Activated CD4-positive, alpha-beta T cell treated with anti-CD3 and anti-CD28 coated beads for 24 hours (primary cell): ENCODE results near the gene STX16.

Source experiments
- DNase-seq, 2 donors: peaks; one replicate each; pipeline ENCODE4 v3.0.0-alpha.2; 2020; ENCODE audit warnings: low read depth in 2 of 2

The STX16 gene

DNA sequence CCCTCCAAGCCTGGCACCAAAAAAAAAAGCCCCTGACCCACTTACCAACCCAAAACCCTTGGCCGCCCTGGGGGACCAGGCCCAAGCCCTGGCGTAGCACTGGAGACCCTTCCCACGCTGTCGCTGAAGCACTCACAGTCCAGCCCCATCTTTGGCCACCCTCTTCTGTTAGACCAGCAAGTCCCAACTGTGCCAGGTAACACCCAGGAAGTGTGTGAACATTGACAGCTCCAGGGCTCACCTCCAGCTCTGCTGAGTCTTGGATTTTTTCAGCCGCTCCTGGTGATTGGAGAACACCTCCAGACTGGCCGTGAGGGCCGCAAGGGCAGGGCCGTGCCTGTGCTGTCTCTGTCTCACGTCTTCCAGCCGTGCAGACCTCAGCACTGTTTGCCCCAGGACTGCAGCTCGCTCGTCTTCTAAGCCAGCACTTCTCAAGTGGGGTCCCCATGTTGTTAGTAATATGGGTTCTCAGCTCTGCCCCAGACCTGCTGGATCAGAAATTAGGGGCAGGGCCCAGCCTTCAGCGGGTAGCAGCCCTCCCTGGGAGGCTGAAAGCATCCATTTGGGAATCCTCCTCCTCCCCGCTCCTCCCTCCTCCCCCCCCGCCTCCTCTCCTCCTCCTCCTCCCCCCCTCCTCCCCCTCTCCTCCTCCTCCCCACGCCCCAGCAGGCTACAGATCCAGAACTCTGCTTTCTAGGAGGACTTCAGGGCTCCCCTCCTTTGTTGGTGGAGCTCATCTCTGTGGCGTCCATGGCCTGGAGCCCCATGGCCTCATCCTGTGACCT, 59.6 kb downstream of the STX16 start:
- DNase-seq, result no peak

DNA sequence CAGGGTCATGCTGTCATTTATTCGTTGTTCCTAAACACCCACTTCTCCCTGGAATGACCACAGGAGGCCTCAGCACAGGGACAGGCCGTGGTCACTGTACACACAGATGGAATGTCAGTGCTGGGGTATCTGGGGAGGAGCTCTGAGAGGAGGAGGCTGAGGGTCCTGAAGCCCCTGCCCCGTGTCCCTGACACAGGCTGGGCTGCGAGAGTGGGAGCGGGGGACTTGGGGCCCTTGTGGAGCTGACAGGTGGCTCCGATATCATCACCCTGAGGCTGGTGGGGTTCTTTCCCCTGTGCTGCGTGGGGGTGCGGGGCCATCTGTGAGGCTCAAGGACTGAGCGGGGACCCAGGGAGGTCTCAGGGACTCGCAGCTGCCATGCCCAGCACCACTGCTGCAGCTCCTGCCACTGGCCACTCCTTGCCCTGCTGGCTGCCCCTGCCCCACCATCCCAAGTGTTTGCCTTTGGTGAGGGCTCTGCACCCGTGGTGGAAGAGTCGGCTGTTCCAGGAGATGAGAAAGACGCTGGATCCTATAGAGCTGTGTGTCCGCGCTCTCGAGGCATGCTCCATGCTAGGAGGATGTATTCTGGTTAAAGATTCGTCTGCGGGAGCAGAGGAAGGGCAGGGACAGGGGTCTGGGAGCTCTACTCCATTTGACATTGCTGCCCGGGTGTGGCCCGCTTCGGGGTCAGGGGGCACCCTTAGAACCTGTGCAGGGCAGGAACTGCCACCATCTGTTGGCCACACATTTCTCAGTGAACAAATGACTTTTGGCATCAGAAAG, 60.4 kb downstream of the STX16 start:
- no peak for DNase-seq

DNA sequence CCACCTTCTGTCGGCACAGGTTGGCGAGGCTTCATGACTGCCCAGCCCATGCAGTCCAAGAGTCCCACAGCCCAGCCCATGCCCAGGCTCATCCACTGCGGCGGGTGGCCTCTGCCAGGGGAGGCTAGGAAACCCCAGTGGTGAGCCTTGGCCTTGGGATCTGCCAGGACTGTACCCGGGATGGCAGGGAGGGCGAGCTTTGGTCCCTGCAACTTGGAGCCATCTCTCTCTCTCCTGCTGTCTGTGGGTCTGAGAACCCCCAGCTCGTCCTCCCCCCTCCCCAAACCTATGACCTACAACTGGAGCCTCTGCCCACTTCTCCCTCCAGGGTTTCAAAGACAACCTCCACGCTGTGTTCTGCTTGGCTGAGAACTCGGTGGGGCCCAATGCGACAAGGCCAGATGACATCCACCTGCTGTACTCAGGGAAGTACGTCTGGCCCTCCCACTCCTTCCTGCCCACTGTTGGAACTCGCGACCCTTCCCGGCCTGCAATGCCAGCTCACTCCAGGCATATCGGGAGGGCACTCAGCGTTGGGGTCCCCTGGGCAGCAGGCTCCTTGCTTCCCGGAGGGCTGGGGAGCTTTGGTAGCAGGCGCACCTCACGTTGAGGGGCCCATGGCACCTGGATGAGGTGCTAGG, 61.2 kb downstream of the STX16 start:
- DNase-seq, result no peak

DNA sequence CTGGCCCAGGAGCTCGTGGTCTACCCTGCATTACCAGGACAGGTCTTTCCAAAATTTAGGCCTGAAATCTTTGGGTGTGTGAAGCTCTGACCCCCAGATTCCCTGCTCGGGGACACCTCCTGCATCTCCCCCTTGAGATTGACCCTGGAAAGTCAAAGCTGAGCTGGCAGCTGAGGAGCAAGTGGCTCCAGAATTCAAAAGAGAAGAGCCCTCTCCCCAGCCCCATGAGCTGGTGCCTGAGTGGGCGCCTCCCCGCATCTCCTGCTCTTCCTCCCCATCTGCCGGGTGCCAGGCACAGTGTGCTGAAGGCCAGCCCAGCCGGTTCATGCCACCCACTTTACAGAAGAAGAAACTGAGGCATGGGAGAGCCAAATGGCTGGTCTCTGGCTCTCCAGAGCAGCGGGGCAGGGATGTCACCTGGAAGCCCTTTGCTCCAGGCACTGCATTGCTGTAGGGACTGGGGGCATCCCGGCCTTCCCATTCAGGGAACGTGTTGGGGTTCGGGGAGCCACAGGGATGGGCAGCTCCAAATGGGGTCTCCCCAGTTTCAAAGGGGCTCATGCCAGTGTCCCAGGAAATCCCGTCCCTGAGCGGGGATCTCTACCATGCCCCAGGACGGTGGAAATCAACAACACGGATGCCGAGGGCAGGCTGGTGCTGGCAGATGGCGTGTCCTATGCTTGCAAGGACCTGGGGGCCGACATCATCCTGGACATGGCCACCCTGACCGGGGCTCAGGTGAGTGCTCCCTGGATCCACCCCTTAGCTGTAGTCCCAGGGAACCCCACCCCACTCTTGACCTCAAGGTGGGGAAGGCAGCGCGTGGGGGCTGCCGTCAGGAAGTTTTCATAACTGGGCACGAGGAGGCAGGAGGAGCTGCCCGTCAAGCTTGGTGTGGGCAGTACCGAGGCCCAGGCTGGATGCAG, 62.0 kb downstream of the STX16 start:
- no peak for DNase-seq

DNA sequence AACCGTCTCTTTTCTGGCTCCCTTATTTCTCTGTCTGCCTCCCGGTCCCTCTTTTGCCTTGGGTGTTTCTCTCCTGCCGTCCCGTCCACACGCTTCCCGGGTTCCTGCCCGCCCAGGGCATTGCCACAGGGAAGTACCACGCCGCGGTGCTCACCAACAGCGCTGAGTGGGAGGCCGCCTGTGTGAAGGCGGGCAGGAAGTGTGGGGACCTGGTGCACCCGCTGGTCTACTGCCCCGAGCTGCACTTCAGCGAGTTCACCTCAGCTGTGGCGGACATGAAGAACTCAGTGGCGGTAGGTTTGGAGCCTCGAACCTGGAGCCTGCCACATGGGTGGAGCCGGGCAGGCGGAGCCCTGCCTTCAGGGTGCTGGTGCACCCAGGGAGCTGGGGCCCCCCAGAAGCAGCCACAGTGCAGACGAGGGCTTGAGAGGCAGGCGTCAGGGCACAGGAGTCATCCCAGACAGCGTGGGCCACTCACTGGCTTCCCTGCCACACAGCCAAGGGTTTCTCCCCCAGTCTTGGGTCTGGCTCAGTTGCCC, 62.8 kb downstream of the STX16 start:
- no peak for DNase-seq

DNA sequence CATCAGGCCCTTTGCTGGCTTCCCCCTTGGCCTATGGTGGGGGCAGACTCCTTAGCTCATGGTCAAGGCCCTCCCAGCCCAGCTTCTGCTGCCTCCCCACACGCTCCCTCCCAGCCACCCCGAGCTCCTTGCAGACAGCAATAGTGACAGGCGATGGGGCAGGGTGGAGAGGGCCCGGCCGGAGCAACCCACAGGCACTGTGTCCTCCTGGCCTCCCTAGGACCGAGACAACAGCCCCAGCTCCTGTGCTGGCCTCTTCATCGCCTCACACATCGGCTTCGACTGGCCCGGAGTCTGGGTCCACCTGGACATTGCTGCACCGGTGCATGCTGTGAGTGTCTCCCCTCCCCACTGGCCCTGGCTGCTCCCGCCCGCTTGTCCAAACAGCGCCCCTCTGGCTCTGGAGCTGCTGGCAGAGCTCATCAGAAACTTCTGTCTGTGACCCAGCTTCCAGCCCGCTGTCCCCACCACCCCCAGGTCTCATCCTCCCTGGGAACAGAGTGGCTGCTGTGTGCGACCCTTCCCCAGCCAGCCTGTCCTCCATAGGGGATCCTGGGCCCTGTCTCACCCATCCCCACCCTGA, 63.3 kb downstream of the STX16 start:
- no peak for DNase-seq

DNA sequence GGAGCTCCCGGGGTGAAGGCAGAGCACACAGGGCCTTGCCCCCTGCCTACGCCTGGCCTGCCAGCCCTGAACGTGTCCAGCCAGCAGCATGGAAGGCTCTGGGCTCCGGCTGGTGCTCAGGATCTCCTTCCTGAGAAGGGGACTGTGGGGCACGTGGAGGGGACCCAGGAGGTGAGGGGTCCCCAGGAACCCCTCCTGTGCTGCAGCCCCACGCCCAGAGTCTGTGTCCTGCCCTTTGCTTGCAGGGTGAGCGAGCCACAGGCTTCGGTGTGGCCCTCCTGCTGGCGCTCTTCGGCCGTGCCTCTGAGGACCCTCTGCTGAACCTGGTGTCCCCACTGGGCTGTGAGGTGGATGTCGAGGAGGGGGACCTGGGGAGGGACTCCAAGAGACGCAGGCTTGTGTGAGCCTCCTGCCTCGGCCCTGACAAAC, 63.9 kb downstream of the STX16 start:
- no peak for DNase-seq

DNA sequence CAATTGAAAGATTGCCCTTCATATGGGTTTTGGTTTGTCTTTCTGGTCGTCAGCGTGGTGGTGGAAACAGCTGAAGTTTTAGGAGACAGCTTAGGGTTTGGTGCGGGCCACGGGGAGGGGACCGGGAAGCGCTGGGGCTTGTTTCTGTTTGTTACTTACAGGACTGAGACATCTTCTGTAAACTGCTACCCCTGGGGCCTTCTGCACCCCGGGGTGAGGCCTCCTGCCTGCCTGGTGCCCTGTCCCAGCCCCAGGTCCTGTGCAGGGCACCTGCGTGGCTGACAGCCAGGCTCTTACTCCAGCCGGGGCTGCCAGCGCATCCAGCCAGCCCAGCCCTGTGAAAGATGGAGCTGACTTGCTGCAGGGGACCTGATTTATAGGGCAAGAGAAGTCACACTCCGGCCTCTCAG, 64.3 kb downstream of the STX16 start:
- no peak for DNase-seq

DNA sequence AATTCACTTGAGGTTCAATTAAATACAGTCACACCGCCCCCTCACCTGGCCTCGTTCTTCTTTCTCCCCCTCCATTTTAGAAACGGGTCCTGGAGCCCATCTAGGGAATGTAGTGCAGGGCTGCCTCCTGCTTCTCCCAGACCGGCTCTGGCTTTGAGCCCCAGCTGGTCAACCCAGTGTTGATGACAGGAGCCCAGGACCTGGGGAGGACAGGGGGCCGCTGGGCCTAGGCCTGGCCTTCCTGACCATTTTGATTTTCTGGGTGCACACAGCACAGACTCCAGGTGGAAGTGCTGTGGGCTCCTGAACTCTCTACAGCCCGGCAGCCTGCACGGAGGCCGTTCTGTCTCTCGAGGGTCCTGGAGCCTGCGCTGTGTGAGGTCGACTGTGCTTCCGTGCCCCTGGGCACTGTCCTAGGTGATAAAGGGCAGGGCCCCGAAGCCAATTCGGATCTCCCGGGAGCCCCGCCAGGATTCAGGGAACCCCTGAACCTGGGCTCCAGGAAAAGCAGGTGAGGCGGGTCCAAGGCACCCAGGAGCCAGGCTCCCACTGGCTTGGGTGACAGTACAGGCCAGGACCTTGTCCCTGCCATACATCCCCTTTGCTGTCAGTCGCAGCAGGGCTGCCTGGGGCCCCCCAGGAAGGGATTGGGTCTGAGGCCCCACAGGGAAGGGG, 64.9 kb downstream of the STX16 start:
- no peak for DNase-seq

DNA sequence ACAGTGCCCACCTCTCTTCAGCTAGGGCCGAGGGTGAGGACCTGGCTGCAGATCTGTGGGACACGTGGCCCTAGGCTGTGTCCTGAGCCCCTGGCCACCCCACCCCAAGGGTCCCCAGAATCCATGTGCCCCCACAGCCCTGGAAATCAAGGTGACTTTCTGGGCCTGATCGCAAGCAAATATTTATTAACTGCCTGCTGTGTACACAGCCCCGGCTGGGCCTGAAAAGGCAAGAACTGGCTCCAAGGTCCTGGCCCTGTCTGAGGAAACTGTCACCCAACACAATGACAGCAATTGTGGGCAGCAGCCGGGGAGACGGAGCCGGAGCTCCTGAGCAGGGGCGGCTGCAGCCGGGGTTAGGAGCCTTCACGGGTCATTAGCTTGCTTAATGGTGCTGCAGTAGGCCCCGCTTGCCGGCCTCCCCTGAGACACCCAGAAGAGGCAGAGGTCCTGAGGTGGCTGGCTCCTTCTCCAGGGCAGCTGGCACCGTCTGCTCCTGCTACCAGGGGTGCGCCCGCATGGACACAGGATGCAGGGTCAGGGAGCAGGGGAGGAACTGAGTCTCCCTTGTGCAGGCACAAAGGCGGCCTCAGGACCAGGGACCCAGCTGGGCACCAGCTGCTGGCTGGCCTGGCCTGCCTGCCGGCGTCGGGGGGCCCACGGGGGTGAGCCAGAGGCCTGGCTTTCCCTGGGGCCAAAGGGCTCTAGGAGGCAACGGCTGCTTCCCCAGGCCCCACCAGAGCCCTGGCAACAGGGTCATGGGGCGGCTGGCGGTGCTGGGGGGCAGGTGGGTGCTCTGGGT, 65.6 kb downstream of the STX16 start:
- no peak for DNase-seq

DNA sequence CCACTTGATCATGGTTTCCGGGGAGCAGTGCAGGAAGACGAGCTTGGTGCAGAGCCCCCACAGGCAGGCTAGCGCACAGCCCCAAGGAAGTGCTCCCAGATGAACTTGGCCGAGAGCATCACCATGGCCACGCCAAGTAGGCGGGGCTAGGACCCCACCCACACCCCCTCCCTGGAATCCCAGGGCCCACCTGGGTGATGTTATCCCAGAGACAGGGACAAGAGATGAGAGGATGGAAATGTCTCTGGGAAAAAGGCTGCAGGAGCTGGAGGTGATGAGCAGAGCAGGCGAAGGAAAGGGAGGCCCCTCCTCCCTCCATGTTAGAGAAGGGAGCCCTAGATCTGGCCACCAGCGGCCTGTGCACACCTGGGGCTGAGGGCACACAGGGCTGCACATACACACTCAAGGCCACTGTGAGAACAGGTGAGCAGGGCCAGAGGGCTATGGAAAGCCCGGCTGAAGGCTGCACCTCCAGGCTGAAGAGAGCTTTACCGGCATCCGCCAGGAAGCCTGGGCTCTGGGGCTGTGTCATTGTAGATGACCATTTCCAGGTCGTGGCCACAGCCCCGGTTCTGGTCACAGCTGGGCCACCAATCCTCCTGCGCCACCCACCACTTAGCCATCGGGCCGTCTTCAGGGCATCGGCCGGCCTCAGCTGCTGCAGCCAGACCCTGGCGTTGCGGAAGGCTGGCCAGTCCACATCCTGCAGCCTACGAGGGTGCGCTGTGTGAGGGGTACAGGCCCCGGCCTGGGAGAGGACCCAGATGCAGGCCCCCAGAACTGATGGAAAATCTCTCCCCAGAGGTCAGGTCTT, 66.4 kb downstream of the STX16 start:
- no peak for DNase-seq

DNA sequence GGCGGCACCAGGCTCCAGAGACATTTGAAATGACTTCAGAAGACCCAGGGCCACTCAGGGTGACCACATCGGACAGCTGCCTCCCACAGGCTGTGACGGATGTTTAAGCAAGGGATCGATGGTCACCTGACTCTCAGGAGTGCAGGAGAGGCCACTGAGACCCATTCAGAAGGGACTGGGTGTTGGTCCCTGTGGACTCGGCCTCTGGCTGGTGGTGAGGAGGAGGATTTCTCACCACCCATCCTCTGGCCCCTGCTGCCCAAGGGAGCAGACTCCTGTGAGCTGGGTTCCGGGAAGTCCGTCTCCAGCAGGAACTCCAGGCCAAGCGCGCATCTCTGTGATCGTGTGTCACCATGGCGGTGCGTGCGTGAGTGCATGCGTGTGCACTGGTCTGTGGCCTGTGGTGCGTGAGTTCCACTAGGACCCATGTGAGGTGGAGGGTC, 67.1 kb downstream of the STX16 start:
- DNase-seq, result no peak

DNA sequence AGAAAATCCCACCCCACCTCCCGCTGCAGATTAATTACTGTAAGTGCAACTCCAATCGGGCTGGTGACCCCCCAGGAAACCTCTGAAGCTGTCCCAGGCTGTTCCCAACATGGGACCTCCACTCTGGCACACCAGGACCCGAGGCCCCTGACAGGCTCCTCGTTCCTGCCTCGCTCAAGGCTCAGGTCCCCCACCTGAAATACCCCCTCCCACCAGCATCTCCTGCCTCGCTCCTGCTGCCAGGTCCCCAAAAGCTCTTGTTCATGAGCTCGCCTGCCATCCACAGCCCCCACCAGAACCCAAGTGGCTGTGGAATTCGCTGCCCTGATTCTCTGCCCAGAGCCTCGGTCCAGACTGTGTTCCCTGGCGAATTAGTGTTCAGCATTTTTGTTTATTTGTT, 67.6 kb downstream of the STX16 start:
- no peak for DNase-seq

DNA sequence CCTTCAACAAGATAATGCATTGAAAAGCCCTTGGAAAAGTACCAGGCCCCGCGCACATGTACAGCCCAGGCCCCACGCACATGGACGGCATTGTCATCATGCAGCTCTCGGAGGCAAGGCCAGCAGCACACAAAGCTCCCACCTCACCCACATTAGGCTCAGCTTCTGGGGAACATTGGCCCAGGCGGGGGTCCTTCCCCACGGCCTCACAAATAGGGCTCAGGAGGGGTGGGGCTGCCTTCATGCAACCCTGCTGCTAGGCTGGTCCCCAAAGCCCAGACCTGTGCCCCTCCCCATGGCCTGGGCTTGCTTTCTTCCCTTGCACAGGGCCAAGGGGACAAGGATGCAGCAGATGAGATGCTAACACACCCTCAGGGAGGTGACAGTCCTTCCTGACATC, 68.2 kb downstream of the STX16 start:
- DNase-seq, result no peak

DNA sequence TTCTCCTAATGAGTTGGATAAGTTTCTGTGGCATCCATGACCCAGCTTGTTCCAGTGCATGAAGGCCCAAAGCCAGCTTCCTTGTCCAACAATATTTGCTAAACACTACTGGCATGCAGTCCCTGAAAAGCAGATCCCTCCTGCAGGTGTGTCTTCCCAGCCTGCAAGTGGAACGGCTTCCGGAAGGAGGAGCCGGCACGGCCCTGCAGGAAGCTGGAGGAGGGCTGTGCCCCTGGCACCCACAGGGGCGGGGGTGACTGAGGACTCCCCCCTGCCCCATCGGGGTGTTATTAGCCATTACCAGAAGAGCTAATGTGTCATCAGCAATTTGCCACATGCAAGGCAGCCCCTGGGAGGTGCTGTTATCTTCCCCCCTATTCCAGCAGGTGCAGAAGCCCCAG, 68.9 kb downstream of the STX16 start:
- no peak for DNase-seq

DNA sequence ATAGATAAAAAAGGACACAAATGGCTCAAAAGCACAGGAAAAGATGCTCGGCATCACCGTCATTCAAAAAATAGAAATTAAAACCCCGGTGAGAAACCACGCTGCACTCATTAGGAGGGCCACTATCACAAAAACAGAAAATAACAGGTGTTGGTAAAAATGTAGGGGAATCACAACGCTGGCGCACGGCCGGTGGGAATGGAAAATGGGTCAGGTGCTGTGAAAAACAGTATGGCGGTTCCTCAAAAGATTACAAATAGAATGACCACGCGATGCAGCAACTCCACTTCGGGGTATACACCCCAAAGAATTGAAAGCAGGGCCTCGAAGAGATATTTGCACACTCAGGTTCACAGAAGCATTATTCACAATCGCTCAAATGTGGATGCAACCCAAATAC, 69.8 kb downstream of the STX16 start:
- DNase-seq, result no peak

DNA sequence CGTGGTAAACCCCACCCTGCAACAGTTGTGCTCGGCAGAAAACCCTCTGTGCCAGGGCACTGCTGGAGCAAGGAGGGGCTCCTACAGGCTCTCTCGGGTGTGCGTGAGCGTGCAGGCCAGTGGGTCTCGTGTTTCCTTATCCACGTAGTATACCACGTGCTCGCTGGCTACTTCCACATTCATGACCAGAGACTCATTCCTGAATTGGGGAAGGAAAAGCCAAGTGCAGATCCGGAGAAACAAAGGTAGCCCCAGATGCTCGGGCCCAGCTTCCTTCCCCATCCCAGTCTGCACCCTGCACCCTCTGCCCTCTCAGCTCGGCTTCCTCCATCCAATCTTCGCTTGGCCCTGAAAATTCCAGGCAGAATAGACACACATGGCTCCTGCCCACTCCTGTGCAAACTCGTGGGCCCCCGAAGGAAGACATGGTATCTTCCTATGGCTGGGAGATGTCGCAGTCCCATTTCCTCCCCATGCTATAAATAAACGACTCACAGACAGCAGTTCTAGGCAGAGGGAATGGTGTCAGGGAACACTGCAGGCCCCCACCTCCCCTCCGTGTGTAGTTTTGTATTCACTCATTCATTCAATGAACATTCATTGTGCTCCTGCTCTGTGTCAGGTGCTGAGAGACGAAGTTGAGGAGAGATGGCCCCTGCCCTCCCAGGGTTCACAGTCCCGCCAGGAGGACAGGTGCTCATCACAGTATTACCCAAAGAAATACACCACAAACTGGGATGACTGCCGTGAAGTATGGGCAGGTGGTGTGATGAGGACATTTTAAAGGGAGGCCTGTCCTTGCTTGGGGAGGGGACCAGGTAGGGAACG, 71.1 kb downstream of the STX16 start:
- DNase-seq, result no peak
